HG02623 (cell line): ENCODE measurements around the gene XYLT1.

ENCODE experiments used
- ATAC-seq: cut with Tn5 transposase; IDR thresholded peaks from one replicate; pipeline ENCODE4 v1.9.1; 2021; ENCODE audit warnings: moderate library complexity; ENCODE audit not compliant: unreplicated experiment

XYLT1 gene

DNA sequence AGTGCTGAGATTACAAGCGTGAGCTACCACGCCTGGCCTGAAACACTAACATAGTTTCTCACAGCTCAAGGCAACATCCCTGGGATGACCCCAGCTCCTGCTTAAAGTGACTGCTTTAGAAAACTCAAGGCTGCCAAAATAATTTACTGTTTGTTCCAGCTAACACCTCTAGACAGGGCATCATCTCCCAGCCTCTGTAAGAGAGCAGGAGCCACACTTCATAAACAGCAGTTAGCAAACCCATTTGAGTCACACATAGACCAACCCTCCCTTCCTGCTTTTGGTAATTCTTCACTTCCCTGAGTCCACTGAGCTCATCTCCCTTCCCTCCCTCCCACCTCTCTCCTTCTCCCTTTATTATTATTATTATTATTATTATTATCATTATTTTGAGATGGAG lies 201.3 kb downstream of the XYLT1 start:
- no peak for ATAC-seq

DNA sequence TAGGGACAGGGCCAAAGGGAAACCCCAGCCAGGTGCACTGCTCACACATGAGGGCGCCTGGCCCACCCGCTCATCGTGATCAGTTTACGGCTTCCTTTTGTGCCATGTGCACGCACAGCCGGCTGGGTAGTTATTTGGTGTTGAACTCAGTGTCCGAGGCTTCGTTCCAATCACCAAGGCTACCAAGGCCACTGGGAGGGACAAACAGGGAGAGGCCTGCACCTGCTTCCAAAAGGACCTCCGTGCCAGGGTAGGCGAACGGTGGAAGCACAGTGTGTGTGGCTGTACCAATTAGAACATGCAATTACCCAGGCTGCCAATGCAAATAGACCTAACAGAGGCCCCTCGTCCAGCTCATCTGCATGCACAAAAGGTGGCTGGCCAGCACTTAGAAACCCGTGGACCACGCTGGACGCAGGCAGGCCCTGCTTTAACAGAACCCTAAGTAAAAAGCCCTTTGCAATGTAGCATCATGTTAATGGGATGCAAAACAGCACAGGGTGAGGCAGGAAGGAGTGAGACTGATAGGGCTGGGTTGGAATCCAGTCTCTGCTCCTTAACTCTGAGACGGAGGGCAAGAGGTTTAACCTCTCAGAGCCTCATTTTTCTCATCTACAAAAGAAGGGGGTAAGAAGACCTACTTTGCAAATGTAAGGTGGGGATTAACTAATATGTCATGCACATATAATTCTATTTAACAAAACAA lies 204.0 kb downstream of the XYLT1 start:
- ATAC-seq, result no peak

DNA sequence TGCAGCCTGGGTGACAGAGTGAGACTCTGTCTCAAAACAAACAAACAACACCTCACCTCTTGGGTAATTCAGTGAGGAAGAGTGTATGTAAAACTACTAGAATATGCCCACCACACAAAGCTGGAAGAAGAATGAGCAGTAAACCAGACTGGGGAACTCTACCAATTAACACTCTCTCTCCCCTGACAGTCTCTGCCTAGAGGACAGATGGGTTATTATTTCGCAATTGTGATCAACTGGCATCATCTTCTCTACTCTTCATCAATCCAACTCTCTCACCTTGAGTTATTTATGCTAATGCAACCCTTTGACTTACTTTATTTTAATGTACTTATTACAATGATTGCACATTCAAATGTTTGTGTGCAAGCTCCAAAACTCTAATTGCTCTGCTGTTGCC lies 205.6 kb downstream of the XYLT1 start:
- ATAC-seq, result no peak

GRCh38 chr16:17261197-17261858 lies 209.4 kb downstream of the XYLT1 start:
- ATAC-seq, result no peak

DNA sequence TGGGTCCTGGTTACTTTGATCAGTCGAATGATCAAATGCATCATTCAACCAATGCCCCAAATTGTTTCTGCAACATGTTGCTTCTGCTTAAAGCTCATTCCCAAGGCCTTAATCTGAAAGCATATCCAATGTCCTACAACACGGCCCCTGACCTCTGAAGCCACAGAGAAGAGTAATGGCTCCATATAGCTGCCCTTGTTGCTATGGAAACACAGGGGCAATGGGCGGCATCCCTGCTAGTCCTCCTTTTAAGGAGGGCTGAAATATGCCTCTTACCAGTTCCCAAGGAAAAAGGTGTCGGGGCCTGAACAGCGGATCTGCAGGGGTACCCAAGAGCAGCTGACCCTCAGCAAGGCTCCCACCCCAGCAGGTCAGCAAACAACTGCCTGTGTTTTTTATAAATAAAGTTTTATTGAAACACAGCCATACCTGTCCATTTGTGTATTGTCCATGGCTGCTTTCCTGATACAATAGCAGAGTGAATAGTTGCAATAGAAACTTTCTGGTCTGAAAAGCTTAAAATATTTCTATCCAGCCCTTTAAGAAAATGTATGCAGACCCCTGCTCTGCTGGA lies 210.4 kb downstream of the XYLT1 start:
- no peak for ATAC-seq

GRCh38 chr16:17259751-17260270 lies 210.9 kb downstream of the XYLT1 start:
- ATAC-seq, result no peak

- ATAC-seq, result no peak
Observed at GRCh38 chr16:17258848-17259713, 211.7 kb downstream of the XYLT1 start.

DNA sequence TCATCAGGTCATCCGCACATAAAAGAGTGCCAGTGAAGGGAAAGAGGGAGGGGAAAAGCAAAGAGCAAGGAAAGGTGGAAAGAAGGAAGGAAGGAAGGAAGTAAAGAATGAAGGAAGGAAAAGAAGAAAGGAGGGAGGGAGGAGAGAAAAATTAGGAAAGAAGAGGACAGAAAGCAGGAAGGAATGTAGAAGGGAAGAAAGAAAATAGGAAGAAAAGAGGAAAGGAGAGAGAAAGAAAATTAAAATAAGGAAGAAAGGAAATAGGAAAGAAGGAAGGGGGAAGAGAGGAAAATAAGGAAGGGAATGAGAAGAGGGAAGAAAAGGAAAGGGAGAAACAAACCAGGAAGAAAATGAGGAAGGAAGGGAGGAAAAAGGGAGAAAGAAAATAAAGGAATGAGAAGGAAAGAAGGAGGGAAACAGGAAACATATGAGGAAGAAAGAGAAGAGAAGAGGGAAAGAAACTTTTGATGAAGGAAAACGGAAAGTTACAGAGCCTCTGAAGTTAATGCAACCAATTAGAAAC lies 212.6 kb downstream of the XYLT1 start:
- no peak for ATAC-seq

- no peak for ATAC-seq
Observed at GRCh38 chr16:17257426-17258023, 213.2 kb downstream of the XYLT1 start.

DNA sequence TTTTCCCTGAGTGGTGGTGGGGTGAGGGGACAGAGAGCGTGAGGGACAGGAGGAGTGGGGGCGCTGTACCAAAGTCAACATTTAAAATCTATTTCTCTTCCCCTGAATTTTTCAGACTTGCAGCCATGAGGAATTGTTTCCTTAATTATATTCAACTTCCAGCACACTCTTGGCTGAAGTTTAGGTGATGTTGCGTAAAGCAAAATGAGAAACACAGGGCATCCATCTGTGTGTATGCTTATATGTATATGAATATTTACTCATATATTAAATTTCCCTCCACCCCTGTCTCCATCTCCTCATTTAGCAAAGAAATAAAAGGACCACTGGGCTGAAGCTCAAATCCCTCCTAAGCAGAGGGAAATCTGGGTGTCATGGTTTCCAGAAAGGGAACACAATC lies 218.1 kb downstream of the XYLT1 start:
- no peak for ATAC-seq

DNA sequence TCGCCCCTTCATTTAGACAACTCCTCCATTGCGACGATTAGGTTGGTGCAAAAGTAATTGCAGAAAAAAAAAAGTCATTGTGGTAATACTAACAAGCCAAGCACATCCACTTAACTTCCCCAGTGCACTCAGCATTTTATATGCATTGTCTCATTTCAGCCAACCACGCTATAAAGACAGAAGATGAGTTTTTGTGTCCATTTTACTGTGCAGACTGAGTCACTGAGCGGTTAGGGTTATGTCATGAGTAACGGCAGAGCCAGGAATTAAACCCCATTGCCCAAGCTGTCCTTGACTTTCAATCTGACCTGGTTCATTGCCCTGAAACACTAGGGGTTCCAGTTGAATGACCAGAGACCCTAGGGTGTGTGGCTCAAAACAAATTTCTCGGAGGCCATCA lies 218.7 kb downstream of the XYLT1 start:
- no peak for ATAC-seq

DNA sequence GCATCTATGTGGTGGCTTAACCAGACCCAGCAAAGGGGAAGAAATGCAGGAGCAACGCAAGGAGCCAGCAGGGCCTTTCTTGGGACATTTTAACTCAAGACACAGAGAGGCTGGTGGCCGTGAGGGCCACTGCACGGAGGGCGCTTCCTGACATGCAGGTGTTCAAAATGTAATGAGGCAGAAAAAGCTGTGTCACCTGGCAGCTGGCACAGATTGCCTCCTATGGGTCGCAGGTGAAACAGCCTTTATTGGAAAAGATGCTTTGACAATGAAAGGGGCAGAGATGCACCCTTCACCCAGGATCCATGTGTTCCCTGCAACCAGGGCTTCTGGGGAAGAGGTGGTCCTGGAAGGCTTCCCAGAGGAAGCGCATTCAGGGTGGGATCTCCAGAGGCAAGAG lies 219.3 kb downstream of the XYLT1 start:
- ATAC-seq, result no peak

DNA sequence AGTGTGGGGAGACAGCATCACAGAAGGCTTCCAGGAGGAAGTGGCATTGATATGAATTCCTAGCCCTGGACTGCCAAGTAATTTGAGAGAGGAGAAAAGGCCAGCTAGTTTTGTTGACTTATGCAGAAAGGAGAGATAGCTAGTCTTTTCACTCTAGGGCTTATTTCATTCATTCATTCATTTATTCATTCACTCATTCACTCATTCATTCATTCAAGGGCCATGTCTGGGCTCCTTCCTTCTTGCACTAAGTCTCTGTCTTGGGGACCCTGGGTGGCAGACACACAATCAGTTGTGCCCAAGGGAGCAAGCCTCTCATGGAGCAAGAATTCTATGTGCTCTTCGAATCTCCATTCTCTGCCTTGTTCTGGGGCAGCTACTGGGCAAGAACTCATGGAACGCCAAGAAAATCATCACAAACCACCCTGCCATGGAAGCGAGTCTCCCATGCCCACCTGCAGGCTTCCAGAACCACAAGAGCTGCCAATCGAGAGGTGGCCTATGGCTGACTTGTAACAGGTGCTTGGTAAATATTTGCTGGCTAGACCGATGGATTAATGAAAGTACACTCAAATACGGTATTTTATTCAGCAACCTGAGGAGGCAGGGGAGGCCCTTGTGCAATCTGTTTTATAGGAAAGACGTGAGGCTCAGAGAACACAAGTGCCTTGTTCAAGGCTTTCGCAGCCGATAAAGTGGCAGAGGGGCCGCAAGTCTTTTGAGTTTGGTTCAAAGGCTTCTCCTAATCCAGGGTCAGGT lies 223.6 kb downstream of the XYLT1 start:
- ATAC-seq, result no peak

GRCh38 chr16:17246268-17246885 lies 224.4 kb downstream of the XYLT1 start:
- ATAC-seq, result no peak

- no peak for ATAC-seq
Observed at GRCh38 chr16:17245776-17246175, 225.0 kb downstream of the XYLT1 start.

DNA sequence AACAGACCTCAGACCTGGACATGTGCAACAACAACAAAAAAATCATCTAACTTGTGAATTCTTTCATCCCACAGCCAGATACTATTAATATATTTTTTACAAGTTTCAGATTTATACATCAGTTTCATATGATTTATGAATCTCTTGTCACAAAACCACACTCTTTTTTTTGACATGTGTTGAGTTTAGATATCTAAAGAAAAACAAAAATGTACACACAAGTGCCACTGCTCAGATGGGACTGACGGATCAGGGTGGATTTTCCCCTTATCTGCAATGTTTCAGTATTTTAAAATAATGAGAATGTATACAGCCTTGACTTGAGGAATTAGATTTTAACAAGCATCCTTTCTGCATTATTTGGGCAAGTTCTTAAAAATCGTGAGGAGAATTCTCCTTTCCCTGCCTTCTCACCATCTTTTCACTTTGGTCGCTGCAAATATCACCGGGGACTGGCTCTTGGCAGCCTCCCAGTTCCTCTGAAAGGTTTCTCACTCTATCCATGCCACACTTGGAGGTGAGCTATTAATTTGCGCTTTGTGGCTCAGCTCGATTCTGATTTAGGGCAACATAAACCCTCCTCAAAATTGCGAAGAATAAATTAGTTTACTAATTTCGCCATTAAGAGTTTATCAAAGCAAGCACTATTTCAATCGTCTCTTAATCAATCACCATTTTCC lies 225.7 kb downstream of the XYLT1 start:
- no peak for ATAC-seq

- ATAC-seq, result no peak
Observed at GRCh38 chr16:17241264-17241835, 229.4 kb downstream of the XYLT1 start.

GRCh38 chr16:17238285-17239028 lies 232.3 kb downstream of the XYLT1 start:
- ATAC-seq, result no peak
